Stimulated activated memory B cell treated with anti-CD40 and anti-IgM and Interleukin-4, amounts not matched to agents 10 μg/mL and 1 μg/mL and 100 μg/mL, for 72 hours (primary cell): Measurements from ENCODE around the gene ATG16L1.

ENCODE experiments used
- ATAC-seq: fragments of 150-1000 bp; cut with Tn5 transposase; 2 replicates; pipeline ENCODE4 v1.10.0; 2021
- H3K27ac Mint-ChIP-seq: one replicate; pipeline ENCODE4 v1.8.0; 2022; ENCODE audit warnings: mild to moderate bottlenecking, mixed read lengths
- H3K27me3 Mint-ChIP-seq: one replicate; pipeline ENCODE4 v1.8.0; 2022; ENCODE audit warnings: mixed read lengths
- H3K36me3 Mint-ChIP-seq: one replicate; pipeline ENCODE4 v1.8.0; 2022; ENCODE audit warnings: mixed read lengths
- H3K4me1 Mint-ChIP-seq: one replicate; pipeline ENCODE4 v1.8.0; 2022; ENCODE audit warnings: mixed read lengths
- H3K4me3 Mint-ChIP-seq: one replicate; pipeline ENCODE4 v1.8.0; 2022; ENCODE audit warnings: mild to moderate bottlenecking, moderate library complexity, mixed read lengths
- H3K9me3 Mint-ChIP-seq: one replicate; pipeline ENCODE4 v1.8.0; 2022; ENCODE audit warnings: mixed read lengths

ATG16L1 gene

DNA sequence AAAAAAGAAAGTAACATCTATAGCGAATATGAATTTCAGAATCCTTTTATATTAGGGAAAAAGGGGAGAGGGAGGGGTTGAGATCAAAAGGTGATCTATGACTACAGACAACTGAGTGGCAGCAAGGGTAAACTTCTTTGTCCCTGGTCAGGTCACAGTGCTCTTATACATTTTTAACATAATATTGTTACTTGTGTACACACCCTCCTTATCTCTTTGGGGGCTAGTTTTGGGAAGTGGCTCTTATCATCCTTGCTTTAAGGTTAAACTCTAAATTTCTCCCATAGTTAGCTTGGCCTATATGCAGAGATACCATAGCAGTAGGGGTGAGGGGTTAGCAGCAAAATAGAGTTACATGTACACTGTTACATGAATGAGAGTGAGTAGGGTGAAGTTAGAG, 31.6 kb upstream of the ATG16L1 start:
- no peaks in the 10 kb centered on the region for H3K9me3 Mint-ChIP-seq
- no peak overlapping the region for H3K4me3 Mint-ChIP-seq
- H3K4me1 Mint-ChIP-seq, result peaks cover 24% of the 10 kb centered on the region
- ATAC-seq, result no peak
- no peaks in the 10 kb centered on the region for H3K27me3 Mint-ChIP-seq
- H3K27ac Mint-ChIP-seq, result no peak overlapping the region
- no peaks in the 10 kb centered on the region for H3K36me3 Mint-ChIP-seq

DNA sequence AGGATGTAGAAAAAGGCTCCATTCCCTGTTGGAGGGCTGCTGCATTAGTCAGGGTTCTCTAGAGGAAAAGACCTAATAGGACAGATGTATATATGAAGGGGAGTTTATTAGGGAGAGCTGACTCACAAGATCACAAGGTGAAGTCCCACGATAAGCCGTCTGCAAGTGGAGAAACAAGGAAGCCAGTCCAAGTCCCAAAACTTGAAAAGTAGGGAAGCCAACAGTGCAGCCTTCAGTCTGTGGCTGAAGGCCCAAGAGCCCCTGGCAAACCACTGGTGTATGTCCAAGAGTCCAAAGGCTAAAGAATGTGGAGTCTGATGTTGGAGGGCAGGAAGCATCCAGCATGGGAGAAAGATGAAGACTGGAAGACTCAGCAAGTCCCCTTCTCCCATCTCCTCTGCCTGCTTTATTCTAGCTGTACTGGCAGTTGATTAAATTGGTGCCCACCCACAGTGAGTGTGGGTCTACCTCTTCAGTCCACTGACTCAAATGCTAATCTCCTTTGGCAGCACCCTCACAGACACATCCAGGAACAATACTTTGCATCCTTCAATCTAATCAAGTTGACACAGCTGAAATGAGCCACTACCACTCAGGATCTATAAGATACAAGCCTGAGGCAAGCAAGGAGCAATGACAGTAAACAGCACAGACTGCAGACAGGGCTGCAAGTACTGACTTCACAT, 30.0 kb upstream of the ATG16L1 start:
- Mint-ChIP-seq H3K27ac (no peak overlapping the region), H3K4me3 (no peak overlapping the region), H3K4me1 (peaks cover 29% of the 10 kb centered on the region), H3K27me3 (no peaks in the 10 kb centered on the region), H3K36me3 (no peaks in the 10 kb centered on the region), H3K9me3 (no peaks in the 10 kb centered on the region)
- ATAC-seq, result no peak

DNA sequence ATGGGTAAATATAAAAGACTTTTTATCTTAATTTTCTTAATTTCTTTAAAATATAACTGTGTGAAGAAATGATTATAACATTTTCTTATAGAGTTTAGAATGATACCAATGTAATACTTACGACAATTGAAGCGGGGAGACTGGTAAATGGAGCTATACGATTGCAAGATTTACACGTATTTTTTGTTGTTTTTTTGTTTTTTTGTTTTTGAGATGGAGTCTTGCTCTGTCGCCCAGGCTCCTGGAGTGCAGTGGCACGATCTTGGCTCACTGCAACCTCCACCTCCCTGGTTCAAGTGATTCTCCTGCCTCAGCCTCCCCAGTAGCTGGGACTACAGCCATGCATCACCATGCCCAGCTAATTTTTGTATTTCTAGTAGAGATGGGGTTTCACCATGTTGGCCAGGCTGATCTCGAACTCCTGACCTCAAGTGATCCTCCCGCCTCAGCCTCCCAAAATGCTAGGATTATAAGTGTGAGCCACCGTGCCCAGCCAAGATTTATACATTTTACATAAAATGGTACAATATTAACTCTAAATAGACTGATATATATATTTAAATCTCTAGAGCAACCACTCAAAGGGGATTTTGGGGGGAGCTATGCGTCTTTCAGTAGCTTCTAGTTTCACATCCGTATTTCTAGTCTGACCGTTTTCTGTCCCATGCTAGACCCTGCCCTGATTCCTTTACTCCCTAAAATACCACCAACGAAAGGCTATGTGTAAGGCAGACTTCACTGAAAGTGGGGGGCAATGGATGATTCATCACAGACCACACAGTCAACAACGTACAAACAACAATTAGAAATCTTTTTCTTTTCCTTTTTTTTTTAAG, 28.2 kb upstream of the ATG16L1 start:
- ATAC-seq, result peak; percentile 88
- Mint-ChIP-seq H3K9me3 (no peaks in the 10 kb centered on the region), H3K27me3 (no peaks in the 10 kb centered on the region), H3K27ac (peak overlapping the region; percentile 62), H3K36me3 (no peaks in the 10 kb centered on the region), H3K4me1 (peaks cover 34% of the 10 kb centered on the region), H3K4me3 (no peak overlapping the region)

DNA sequence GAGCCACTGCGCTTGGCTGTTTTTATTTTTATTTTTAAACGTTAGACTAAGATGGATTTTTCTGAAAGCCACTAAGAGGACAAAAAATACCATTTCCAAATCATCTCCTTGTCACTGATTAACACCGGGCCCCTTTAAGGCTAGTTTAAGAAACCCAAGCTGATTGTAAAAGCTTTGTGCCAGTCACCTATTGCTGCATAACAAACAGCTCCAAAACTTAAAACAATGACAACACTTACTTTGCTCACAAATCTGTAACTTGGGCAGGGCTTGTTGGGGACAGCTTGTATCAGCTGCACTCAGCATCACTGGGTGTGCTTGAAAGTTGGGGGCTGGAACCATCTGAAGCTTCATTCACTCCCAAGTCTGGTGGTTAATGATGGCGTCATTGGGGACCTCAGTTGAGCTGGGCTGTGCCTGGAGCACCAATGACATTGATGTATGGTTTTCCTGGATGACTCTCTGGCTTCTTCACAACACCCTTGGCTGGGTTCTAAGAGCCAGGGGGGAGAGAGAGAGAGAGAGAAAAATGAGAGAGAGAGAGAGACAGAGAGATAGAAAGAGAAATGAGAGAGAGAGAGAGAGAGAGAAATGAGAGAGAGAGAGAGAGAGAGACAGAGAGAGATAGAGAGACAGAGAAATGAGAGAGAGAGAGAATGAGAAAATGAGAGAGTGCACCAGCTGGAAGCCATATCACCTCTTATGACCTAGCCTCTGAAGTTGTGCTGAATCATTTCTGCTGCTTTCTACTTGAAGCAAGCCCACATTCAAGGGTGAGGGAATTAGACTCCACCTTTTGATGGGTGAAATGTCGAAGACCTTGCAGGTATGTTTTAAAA, 26.0 kb upstream of the ATG16L1 start:
- Mint-ChIP-seq H3K9me3 (no peaks in the 10 kb centered on the region), H3K4me1 (peaks cover 34% of the 10 kb centered on the region), H3K27me3 (no peaks in the 10 kb centered on the region), H3K27ac (peak overlapping the region; percentile 41), H3K4me3 (no peak overlapping the region), H3K36me3 (no peaks in the 10 kb centered on the region)
- ATAC-seq, result peak; percentile 28

DNA sequence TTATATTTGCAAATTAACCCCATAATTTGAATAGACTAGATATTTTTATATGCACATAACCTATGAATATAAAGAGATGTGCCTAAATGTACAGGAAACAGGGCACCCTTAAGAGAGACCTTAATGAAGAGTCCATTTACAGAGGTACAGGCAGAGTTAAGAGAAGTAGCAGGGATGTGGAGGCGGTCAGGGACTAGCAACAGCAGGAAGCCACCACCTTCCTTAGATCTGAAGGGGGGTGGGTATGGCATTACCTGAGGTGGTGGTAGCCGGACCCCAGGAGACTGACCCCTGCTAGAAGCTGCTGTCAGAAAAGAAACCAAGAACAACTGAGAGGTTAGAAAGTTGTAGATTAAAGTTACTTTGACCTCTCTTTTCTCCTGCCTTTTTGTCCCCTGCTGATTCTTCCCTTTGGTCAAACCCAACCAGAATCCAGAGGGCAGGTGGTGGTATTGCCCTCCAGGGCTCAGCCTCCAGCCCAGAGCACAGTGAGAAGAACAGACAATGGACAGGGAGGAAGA, 24.9 kb upstream of the ATG16L1 start:
- H3K27ac Mint-ChIP-seq, result peak overlapping the region; percentile 41
- no peak for ATAC-seq
- no peaks in the 10 kb centered on the region for H3K27me3 Mint-ChIP-seq
- H3K4me3 Mint-ChIP-seq, result no peak overlapping the region
- no peaks in the 10 kb centered on the region for H3K36me3 Mint-ChIP-seq
- peaks cover 34% of the 10 kb centered on the region for H3K4me1 Mint-ChIP-seq
- H3K9me3 Mint-ChIP-seq, result no peaks in the 10 kb centered on the region

DNA sequence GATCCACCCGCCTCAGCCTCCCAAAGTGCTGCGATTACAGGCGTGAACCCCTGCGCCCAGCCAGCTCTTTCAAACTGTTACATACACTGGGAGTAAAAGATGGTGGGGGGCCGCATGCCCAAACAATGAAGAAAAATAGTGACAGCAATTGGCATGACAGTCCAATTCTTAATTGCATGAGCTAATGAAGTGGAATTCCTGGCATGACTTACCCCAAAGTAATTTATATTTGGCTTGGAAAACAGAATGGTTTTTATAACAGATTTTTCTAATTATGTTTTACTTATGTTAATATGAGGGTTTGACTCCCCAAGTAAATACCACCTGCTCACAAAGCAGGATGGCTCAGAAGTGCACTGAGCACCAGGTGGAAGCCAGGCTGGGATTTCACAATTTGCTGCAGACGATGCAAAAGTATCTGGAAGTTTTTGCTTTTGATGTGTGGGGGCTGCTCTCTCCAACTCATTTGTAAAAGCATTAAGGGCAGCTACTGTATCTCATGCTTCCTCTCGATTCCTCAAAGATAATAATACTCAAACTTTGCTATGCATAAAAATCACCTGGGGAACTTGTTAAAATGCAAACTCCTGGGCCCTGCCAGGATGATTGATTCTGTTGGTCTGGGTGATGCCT, 24.0 kb upstream of the ATG16L1 start:
- Mint-ChIP-seq H3K36me3 (no peaks in the 10 kb centered on the region), H3K9me3 (no peaks in the 10 kb centered on the region), H3K4me3 (no peak overlapping the region), H3K27ac (no peak overlapping the region), H3K27me3 (no peaks in the 10 kb centered on the region), H3K4me1 (peaks cover 34% of the 10 kb centered on the region)
- no peak for ATAC-seq

DNA sequence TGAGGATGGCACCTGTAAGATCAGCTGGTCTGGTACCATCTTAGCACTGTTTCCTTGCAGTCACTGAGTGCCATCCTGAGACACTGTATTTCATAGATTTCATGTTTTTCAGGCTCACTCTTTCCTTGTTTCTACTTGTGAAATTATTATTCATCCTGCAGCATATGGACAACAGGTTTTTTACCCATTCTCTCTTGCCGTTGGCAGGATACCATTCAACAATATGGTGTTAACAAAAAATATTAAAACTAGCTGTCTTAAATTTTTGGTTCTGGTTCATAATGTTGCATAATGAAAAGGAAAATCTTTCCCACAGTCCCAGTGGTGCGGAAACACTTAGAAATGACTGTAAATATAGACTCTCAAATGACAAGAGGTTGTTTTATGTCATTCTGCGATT, 23.1 kb upstream of the ATG16L1 start:
- no peak overlapping the region for H3K27ac Mint-ChIP-seq
- H3K9me3 Mint-ChIP-seq, result no peaks in the 10 kb centered on the region
- H3K27me3 Mint-ChIP-seq, result no peaks in the 10 kb centered on the region
- H3K4me3 Mint-ChIP-seq, result no peak overlapping the region
- no peaks in the 10 kb centered on the region for H3K36me3 Mint-ChIP-seq
- H3K4me1 Mint-ChIP-seq, result peaks cover 25% of the 10 kb centered on the region
- ATAC-seq, result no peak

DNA sequence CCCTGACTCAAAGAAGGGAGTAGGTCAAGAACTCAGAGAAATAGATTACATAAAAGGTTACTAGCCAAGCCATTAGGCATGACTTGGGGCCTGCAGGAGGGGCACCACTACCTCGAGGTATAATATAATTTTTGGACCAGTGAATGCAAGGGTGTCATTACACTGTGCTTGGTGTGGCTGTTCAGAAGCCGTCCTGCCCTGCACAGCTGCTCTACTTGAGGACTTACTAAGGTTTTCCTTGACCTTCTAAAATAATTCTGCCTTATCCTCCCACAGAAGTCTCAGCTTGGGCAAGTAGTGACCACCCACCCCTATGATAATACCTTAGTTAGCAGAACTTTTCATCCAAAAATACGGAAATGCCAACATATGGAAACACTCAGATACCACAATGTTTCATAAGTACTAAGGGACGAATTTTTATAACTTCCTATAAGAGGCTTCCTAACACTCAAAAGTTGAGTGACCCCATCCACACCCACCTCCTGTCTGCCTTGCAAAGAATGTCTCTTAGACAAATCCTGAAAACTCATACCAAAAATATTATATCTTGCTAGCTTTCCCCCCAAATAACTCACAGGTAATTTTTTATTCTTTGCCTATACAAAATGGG, 17.7 kb upstream of the ATG16L1 start:
- peak overlapping the region; percentile 25 for H3K27ac Mint-ChIP-seq
- no peak overlapping the region for H3K4me3 Mint-ChIP-seq
- H3K36me3 Mint-ChIP-seq, result no peaks in the 10 kb centered on the region
- peaks cover 3% of the 10 kb centered on the region for H3K9me3 Mint-ChIP-seq
- peak; percentile 41 for ATAC-seq
- no peaks in the 10 kb centered on the region for H3K27me3 Mint-ChIP-seq
- H3K4me1 Mint-ChIP-seq, result peaks cover 7% of the 10 kb centered on the region

DNA sequence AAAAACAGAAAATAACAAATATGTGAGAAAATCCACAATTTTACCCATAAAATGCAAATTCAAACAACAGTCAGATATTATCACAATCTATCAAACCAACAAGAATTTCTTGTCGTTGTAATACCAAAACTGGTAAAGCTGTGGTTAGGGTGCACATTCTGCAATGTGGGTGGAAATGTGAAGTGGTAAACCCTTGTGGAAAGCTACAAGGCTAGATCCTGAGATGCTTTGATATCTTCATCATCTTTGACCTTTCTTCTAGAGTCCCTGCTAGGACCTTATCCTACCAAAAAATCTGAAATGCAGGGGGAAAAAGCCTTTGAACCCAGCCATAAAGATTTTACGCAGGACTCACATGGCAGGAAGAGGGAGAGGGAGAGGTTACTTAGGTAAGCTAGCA, 17.2 kb upstream of the ATG16L1 start:
- peak overlapping the region; percentile 25 for H3K27ac Mint-ChIP-seq

DNA sequence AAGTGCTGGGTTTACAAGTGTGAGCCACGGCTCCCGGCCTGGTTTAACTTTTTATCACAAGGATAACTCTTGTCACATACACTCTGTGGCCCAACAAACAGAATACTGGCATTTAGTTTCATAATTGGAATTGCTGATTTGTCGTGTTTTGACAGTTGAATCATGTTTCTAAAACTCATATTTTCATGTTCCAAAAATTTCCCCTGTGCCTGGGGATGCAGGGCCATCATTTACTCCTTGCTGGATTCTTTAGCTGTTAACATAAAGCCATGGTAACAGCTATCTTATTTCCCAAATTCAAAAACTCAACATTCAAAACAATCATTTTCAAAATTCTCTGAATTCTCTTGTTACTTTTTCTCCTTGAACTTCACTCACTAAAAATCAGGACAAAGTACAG, 16.5 kb upstream of the ATG16L1 start:
- Mint-ChIP-seq H3K4me3 (no peak overlapping the region), H3K27me3 (no peaks in the 10 kb centered on the region), H3K27ac (no peak overlapping the region)

More for the DNA sequence above, 17.2 kb upstream of the ATG16L1 start:
- peaks cover 3% of the 10 kb centered on the region for H3K9me3 Mint-ChIP-seq
- H3K4me1 Mint-ChIP-seq, result peaks cover 12% of the 10 kb centered on the region
- no peaks in the 10 kb centered on the region for H3K27me3 Mint-ChIP-seq
- no peak overlapping the region for H3K4me3 Mint-ChIP-seq
- no peaks in the 10 kb centered on the region for H3K36me3 Mint-ChIP-seq
- ATAC-seq, result peak; percentile 43

DNA sequence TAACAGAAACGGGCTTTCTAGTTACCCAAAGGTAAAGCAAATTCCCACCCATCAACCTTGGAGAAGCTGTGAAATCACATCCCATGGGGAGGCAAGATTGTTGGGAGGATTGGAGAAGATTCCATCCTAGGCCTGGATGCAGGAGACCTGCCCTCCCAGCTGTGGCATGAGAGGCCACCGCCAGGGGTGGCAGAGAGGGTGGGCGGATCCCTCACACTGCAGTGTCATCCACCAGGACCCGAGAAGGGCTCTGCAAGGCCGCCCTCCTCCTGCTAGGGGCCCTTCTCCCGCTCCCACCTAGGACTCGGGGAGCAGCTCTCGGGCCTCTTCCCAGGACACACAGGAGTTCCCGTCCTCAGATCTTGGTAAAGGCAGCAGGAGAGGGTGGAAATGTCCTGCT, 15.5 kb upstream of the ATG16L1 start:
- no peak for ATAC-seq
- no peak overlapping the region for H3K4me3 Mint-ChIP-seq
- peaks cover 6% of the 10 kb centered on the region for H3K9me3 Mint-ChIP-seq
- no peaks in the 10 kb centered on the region for H3K36me3 Mint-ChIP-seq
- H3K27ac Mint-ChIP-seq, result no peak overlapping the region
- H3K27me3 Mint-ChIP-seq, result no peaks in the 10 kb centered on the region
- H3K4me1 Mint-ChIP-seq, result peaks cover 29% of the 10 kb centered on the region

More for the DNA sequence above, 16.5 kb upstream of the ATG16L1 start:
- H3K4me1 Mint-ChIP-seq, result peaks cover 19% of the 10 kb centered on the region
- peaks cover 6% of the 10 kb centered on the region for H3K9me3 Mint-ChIP-seq
- ATAC-seq, result no peak
- no peaks in the 10 kb centered on the region for H3K36me3 Mint-ChIP-seq

DNA sequence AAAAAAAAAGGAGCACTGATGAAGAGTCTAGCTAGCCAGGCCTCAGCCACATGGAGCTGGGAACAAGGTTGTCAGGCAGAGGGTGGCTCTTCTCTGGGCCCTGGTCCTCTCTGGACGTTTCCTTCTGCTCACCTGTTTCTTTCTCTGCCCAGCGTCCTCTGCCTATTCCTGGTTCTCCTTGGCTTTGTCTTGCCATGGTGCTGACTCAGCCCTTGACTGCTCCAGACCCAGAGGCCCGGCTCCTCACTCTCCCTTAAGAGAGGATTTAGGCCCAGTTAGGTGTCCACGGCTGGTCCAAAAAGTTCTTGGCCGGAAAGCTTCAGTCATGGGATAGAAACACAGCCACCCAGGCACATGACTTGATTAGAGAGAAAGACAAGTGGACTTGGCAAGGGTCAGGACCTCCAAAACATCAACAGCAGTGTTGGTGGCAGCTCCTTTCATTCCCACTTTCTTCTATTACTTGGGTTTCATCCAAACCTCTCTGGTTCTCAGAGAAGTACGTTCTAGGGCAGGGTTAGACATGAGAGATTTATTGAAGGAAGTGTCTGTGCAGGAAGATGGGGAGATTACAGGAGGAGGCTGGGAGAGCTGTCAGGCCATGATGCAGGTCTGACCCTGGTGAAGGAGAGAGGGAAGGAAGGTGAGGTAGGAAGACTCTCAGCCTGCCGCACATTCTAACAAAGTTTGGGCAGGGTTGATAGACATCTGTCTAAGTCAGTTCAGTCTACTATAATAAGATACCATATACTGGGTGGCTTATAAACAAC, 14.5 kb upstream of the ATG16L1 start:
- Mint-ChIP-seq H3K9me3 (peaks cover 6% of the 10 kb centered on the region), H3K36me3 (no peaks in the 10 kb centered on the region), H3K4me3 (no peak overlapping the region), H3K4me1 (peaks cover 39% of the 10 kb centered on the region), H3K27me3 (no peaks in the 10 kb centered on the region), H3K27ac (no peak overlapping the region)
- no peak for ATAC-seq

DNA sequence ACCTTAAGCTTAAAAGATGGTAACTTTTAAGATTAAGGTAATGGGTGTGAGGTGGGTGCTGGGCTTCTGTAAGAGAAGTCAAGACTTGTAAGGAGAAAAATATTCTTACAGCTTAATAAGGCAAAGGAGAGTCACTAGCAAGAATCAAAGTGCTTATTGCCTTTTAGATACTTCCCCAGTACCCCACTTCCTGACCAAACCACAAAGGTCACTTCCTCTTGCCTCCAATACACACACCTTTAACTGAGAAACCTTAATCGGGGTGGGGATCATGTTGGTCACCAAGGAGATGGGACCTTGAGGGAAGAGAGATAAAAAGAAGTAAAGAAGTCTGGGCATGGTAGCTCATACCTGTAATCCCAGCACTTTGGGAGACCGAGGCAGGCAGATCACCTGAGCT, 10.6 kb upstream of the ATG16L1 start:
- H3K36me3 Mint-ChIP-seq, result no peaks in the 10 kb centered on the region
- H3K27me3 Mint-ChIP-seq, result no peaks in the 10 kb centered on the region
- peaks cover 36% of the 10 kb centered on the region for H3K4me1 Mint-ChIP-seq
- peaks cover 6% of the 10 kb centered on the region for H3K9me3 Mint-ChIP-seq
- ATAC-seq, result peak; percentile 85
- H3K27ac Mint-ChIP-seq, result peak overlapping the region; percentile 64
- peak overlapping the region; percentile 28 for H3K4me3 Mint-ChIP-seq

DNA sequence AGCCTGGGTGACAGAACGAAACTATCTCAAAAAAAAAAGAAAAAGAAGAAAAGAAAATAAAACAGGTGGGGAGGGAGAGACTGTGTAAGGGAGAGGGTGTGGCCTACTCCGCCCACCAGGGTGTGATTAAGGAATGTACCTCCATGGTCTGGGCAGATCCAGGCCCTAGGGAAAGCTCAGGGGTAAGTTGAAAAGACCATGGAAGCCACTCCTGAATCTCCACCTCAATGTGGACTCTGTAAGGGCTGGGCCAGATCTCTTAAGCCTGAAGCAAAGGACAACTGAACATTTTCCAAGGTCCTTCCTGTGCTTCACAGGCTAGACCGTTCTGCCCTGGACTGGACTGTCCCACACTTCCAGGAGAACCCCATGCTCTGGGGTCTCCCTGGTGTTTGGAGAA, 9.7 kb upstream of the ATG16L1 start:
- no peak overlapping the region for H3K4me3 Mint-ChIP-seq
- peaks cover 6% of the 10 kb centered on the region for H3K9me3 Mint-ChIP-seq
- peak overlapping the region; percentile 64 for H3K27ac Mint-ChIP-seq
- ATAC-seq, result no peak
- H3K36me3 Mint-ChIP-seq, result no peaks in the 10 kb centered on the region
- H3K27me3 Mint-ChIP-seq, result no peaks in the 10 kb centered on the region
- peaks cover 36% of the 10 kb centered on the region for H3K4me1 Mint-ChIP-seq
